Activated naive CD4-positive, alpha-beta T cell (primary cell): ENCODE results near the gene CASK.

Experiments used
- DNase-seq, 4 experiments: peaks; one replicate each; lab custom pipeline; 2025; lab: John Stamatoyannopoulos, UW

Gene CASK

GRCh38 chrX:41913476-41913875, 9.9 kb downstream of the CASK start:
- no peak for DNase-seq

DNA sequence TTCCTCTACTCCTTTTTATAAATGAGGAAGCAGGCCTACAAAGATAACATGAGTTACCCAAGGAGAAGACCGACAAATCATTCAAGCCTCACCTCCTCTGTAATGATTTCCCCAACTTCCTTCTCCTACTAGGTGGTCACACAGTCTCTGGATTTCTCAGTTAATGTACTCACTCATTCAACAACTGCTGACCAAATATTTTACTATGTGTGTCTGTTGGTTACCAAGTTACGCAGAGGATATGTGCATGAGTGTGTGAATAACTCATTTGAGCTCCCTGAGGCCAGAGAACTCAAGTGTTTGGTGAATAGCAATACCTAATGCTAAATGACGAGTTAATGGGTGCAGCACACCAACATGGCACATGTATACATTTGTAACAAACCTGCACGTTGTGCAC, 10.4 kb downstream of the CASK start:
- no peak for DNase-seq

- DNase-seq = no peak
These were observed 14.3 kb downstream of the CASK start for GRCh38 chrX:41909068-41909467.

- DNase-seq = no peak
These were observed 16.7 kb downstream of the CASK start for GRCh38 chrX:41906515-41907187.

DNA sequence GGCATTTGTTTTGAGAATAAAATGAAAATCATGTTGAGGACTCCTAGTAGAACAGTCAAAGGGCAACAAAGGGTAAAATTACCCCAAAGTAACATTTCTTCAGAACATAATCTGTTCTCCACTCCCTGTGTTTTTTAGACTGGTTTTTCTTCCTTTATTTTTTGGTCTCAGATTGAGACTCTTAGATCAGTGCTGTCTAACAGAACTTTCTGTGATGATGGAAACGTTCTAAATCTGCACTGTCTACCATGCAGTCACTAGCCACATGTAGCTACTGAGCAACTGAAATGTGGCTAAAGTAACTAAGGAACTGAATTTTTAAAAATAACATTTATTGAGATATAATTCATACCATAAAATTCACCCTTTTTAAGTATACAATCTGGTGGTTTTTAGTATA, 19.8 kb downstream of the CASK start:
- DNase-seq = no peak

GRCh38 chrX:41900321-41900720, 23.0 kb downstream of the CASK start:
- DNase-seq = no peak

GRCh38 chrX:41895826-41896225, 27.5 kb downstream of the CASK start:
- no peak for DNase-seq

DNA sequence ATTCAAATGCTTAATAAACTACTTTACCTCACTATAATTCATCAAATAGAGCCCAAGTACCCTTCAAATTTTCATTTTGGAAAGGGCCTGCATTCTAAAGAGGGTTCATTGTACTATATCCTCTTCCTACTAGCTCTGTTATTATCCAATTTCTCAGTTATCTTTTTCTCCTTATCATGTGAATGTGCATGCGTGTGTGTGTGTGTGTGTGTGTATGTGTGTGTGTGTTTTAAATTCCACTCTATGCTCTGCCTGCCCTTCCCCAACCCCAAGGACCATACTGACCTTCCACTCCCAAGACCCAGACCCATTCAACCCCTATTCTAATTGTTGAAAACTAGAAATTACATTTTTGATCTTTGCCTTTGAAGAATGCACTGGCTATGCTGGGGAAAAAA, 33.3 kb downstream of the CASK start:
- DNase-seq = no peak

GRCh38 chrX:41889317-41890025, 33.9 kb downstream of the CASK start:
- no peak for DNase-seq

DNA sequence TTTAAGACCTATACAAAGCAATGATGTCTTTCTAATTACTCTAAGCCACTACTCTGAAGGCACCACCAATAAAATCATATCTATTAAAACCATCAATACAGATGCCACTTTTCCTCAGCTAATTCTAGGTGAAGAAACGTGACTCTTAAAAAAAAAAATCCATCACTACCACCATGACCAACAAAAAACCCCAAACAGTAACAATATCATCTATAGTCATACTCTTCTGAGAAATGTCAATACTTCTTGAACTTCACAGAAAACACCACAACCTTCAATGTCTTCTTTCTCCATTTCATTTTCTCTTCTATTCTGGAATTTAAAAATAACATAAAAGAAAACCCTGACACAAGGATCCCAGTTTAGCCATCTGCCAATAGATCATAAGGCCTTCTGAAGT, 35.7 kb downstream of the CASK start:
- no peak for DNase-seq

DNA sequence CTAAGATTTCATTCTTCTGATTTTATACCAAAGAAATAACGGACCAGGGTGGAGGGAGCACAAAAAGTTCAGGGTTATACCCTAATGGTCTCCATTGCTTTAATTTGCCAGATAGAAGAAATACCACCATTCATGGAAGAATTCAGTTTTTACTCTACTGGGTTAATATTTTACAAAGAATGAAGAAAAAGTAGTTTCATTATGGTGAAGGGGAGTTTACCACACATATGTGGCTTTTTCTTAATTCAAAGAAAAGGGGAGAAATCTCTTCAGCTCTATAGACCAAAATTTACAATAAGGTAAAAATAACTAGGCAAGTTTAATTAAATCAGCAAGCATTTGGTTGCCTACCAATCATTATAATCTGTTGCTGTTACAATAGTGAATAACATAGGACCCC, 37.6 kb downstream of the CASK start:
- no peak for DNase-seq

DNA sequence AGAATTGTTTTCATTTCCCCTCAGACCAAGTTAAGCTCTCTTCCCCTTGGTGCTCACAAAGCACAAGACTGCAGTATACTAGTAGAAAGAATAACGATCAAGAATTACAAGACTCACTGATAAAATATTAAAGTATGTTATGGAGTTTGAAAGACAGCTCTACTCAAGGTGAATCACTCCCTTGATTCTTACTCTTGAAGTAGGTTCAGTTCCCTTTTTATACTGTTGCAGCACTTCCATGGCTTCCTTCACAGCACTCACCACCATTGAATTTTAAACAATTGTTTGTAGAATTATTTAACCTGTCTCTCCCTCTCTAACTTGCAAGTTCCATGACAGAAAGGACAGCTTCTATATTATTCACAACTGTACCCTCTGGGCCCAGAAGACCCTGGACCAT, 42.2 kb downstream of the CASK start:
- DNase-seq = no peak

DNA sequence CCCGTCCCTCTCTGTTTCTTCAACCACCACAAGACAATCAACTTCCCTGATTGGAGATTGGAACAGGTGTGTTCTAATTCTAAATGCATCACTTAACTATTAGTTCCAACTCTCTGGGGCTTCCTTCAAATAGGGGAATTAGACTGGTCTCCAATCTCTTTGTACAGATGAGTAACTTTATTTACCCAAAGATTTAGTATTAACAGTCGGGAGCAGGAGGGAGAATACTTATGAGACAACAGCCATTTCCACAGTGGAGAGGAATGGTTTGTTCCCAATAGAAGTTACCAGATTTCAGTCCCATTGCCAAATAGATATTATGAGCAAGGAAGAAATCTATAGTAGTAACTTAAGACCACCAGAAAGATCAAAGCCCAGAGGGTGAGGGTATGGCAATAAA, 46.2 kb downstream of the CASK start:
- no peak for DNase-seq

GRCh38 chrX:41875142-41875541, 48.2 kb downstream of the CASK start:
- no peak for DNase-seq

- DNase-seq = no peak
These were observed 52.6 kb downstream of the CASK start for GRCh38 chrX:41870719-41871151.

- DNase-seq = no peak
These were observed 54.9 kb downstream of the CASK start for GRCh38 chrX:41868392-41868977.

GRCh38 chrX:41863343-41864203, 59.8 kb downstream of the CASK start:
- DNase-seq = no peak

- no peak for DNase-seq
These were observed 60.7 kb downstream of the CASK start for GRCh38 chrX:41862562-41863184.

- no peak for DNase-seq
These were observed 65.1 kb downstream of the CASK start for GRCh38 chrX:41858161-41858775.

DNA sequence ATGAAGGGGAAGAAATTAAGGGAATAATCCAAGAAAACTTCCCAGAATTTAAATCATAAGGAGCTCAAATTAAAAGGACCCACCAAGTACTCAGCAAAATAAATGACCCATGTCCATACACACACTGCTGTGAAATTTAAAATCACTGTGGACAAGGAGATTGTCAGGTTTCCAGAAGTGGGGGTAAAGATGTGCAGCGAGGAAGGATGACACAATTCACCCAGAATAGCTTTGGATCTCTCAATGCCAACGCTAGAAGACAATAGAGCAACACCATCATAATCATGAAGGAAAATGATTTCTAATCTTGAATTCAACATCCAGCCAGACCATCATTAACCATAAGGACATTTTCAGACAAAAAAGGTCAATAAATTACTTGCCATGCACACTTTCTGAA, 65.7 kb downstream of the CASK start:
- DNase-seq = no peak

DNA sequence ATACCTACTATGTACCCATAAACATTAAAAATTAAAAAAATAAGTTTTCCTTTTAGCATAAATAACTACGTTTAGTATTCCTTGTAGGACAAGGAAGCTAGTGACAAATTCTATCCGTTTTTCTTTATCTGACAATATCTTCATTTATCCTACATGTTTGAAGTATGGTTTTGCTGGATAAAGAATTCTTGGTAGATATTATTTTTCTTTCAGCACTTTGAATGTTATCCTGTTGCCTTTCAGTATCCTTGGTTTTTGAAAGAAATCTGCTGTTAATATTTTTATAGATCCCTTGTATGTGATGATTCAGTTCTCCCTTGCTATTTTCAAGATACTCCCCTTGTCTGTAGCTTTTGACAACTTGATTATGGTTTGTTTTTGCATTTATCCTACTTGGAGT, 76.6 kb downstream of the CASK start:
- DNase-seq = no peak
